K562 (cell line): ENCODE measurements around the gene MMP27. TPM values are rescaled to one million over a fixed set of nuclear protein-coding genes. Genes with fewer than 3 reads are reported as not detected.

Source experiments
- ATF6 ChIP-seq: sonication (generic); formaldehyde crosslinking; IDR thresholded peaks from 2 replicates; pipeline ENCODE4 v1.4.0; 2020; ENCODE audit warnings: mild to moderate bottlenecking, missing genetic modification reagents
- E2F3 ChIP-seq: fragments of 250-450 bp; sonication (Bioruptor Pico); IDR thresholded peaks from 2 replicates; pipeline ENCODE4 v1.4.0; 2020; ENCODE audit warnings: mild to moderate bottlenecking
- GABPB2 ChIP-seq: fragments of 250-450 bp; sonication (Bioruptor Pico); conservative IDR thresholded peaks from 2 replicates; pipeline ENCODE4 v1.5.1; 2021; ENCODE audit warnings: mild to moderate bottlenecking
- HMGXB4 ChIP-seq: sonication (generic); formaldehyde crosslinking; IDR thresholded peaks from 2 replicates; pipeline ENCODE4 v1.8.1; 2023; ENCODE audit warnings: mild to moderate bottlenecking, missing genetic modification reagents
- MCM2 ChIP-seq: fragments of 450-650 bp; IDR thresholded peaks from 2 replicates; pipeline ENCODE4 v1.6.1; 2017; ENCODE audit warnings: low read depth, mild to moderate bottlenecking
- MCM5 ChIP-seq: fragments of 450-650 bp; IDR thresholded peaks from 2 replicates; pipeline ENCODE4 v1.6.1; 2016; ENCODE audit warnings: low read depth
- MEIS2 ChIP-seq: fragments of 450-650 bp; IDR thresholded peaks from 2 replicates; pipeline ENCODE4 v1.6.1; 2014; ENCODE audit warnings: mild to moderate bottlenecking; ENCODE audit not compliant: partially characterized antibody
- NFATC3 ChIP-seq: fragments of 450-650 bp; IDR thresholded peaks from 2 replicates; pipeline ENCODE4 v1.6.1; 2017; ENCODE audit warnings: mild to moderate bottlenecking
- NR1H2 ChIP-seq: sonication (generic); formaldehyde crosslinking; IDR thresholded peaks from 2 replicates; pipeline ENCODE4 v1.4.0; 2020; ENCODE audit warnings: mild to moderate bottlenecking, missing genetic modification reagents
- PHB ChIP-seq: fragments of 250-450 bp; sonication (Bioruptor Pico); IDR thresholded peaks from 2 replicates; pipeline ENCODE4 v1.5.0; 2021
- PREB ChIP-seq: sonication (generic); formaldehyde crosslinking; IDR thresholded peaks from 2 replicates; pipeline ENCODE4 v1.8.1; 2023; ENCODE audit warnings: mild to moderate bottlenecking, missing genetic modification reagents
- PURB ChIP-seq: sonication (generic); formaldehyde crosslinking; IDR thresholded peaks from 2 replicates; pipeline ENCODE4 v1.9.0; 2021; ENCODE audit warnings: low read depth, mild to moderate bottlenecking, missing genetic modification reagents
- ZHX1 ChIP-seq: fragments of 150-350 bp; conservative IDR thresholded peaks from 2 replicates; pipeline ENCODE4 v1.6.1; 2014; ENCODE audit warnings: low read length
- ZNF143 ChIP-seq: sonication (generic); formaldehyde crosslinking; IDR thresholded peaks from 2 replicates; pipeline ENCODE4 v1.9.0; 2022; ENCODE audit warnings: mild to moderate bottlenecking, missing genetic modification reagents
- ZNF184 ChIP-seq: sonication (generic); formaldehyde crosslinking; IDR thresholded peaks from 2 replicates; pipeline ENCODE4 v1.5.0; 2020; ENCODE audit warnings: missing genetic modification reagents
- ZNF3 ChIP-seq: fragments of 250-450 bp; sonication (Bioruptor Pico); IDR thresholded peaks from 2 replicates; pipeline ENCODE4 v1.5.0; 2021; ENCODE audit warnings: mild to moderate bottlenecking, moderate library complexity
- ZNF586 ChIP-seq: fragments of 450-650 bp; formaldehyde crosslinking; conservative IDR thresholded peaks from 2 replicates; pipeline ENCODE4 v1.4.0; 2020; ENCODE audit warnings: mild to moderate bottlenecking, moderate library complexity
- polyA plus RNA-seq, 8 experiments: library from polyadenylated mRNA; depleted of rRNA in 4 of 8; stranded (reverse) in 5 of 8; unstranded in 3 of 8; fragments of >200 nt; fragmentation: Nextera tagmentation in 2 of 8; fragmentation: Illumina TruSeq in 1 of 8; extraction: Ambion mirVana in 2 of 8; extraction: Trizol in 1 of 8; gene quantifications; 2 replicates each; pipeline versions ENCODE4 v1.2.1 to v1.2.3, GENCODE V29; 2011 to 2014; ENCODE audit warnings: inconsistent platforms in 1 of 8, missing spikeins in 1 of 8
- total RNA-seq, 7 experiments: library from RNA; depleted of rRNA in 6 of 7; stranded (reverse); fragments of >200 nt in 6 of 7; fragmentation: Illumina TruSeq in 2 of 7; extraction: Trizol in 2 of 7; gene quantifications; 2 replicates each; pipeline versions ENCODE4 v1.2.1 to v1.2.3, GENCODE V29; 2011 to 2021; ENCODE audit warnings: low replicate concordance in 1 of 7
- TF ChIP-seq, protein P1 (sequence below), 2 experiments: fragments of 450-650 bp in 1 of 2; IDR thresholded peaks; 2 replicates each; pipeline ENCODE4 v1.6.1; 2011 to 2017; ENCODE audit warnings: low read depth in 2 of 2, antibody characterized with exemption in 1 of 2, borderline replicate concordance in 1 of 2, low read length in 1 of 2, mild to moderate bottlenecking in 1 of 2, mixed read lengths in 1 of 2; ENCODE audit not compliant: control insufficient read depth in 1 of 2

MMP27 gene
- total and polyA plus RNA-seq, 9 of the 15 experiments (the other 6 are each of a cell fraction or from before 2014, with no cell fraction given), result not detected

DNA sequence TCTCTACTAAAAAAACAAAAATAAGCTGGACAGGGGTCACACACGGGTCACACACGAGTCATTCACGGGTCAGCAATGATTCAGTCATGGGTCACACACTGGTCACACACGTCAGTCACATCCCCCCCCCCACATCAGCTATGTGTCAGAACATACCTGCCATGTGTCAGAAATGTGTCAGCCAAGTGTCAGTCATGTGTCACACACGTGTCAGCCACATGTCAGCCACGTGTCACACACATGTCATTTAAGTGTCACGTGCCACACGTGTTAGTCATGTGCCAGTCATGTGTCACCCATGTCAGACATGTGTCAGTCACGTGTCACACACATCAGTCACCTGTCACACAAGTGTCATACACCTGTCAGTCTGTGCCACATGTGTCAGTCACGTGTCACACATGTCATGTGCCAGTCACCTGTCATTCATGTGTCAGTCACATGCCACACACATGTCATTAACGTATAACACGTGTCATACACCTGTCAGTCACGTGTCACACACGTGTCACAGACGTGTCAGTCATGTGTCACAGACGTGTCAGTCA is 51.8 kb downstream of the MMP27 start (continued):
- TF ChIP-seq E2F3, result no peak
- 0 out of 2 replicates have a peak, but pooled peaks have one; percentile 50 for TF ChIP-seq ZNF143 (CRISPR knock-in tag)
- no peak for TF ChIP-seq PURB (CRISPR knock-in tag)
- TF ChIP-seq MEIS2, result peak; percentile 90
- TF ChIP-seq ZNF3 (CRISPR knock-in tag), result no peak
- TF ChIP-seq ZNF184 (CRISPR knock-in tag), result no peak
- TF ChIP-seq NR1H2, result no peak
- peak; percentile 99 for TF ChIP-seq HMGXB4 (CRISPR knock-in tag)
- no peak for TF ChIP-seq MCM5
- TF ChIP-seq, protein P1, sequence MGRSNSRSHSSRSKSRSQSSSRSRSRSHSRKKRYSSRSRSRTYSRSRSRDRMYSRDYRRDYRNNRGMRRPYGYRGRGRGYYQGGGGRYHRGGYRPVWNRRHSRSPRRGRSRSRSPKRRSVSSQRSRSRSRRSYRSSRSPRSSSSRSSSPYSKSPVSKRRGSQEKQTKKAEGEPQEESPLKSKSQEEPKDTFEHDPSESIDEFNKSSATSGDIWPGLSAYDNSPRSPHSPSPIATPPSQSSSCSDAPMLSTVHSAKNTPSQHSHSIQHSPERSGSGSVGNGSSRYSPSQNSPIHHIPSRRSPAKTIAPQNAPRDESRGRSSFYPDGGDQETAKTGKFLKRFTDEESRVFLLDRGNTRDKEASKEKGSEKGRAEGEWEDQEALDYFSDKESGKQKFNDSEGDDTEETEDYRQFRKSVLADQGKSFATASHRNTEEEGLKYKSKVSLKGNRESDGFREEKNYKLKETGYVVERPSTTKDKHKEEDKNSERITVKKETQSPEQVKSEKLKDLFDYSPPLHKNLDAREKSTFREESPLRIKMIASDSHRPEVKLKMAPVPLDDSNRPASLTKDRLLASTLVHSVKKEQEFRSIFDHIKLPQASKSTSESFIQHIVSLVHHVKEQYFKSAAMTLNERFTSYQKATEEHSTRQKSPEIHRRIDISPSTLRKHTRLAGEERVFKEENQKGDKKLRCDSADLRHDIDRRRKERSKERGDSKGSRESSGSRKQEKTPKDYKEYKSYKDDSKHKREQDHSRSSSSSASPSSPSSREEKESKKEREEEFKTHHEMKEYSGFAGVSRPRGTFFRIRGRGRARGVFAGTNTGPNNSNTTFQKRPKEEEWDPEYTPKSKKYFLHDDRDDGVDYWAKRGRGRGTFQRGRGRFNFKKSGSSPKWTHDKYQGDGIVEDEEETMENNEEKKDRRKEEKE (IDR thresholded peaks at IDR 0.05; ENCODE audit: borderline replicate concordance in 1 of 2, control insufficient read depth in 1 of 2, low read depth in 2 of 2, low read length in 1 of 2), result no peak
- TF ChIP-seq ZNF586, result no peak
- TF ChIP-seq PREB (CRISPR knock-in tag), result no peak
- no peak for TF ChIP-seq MCM2
- no peak for TF ChIP-seq PHB
- TF ChIP-seq ATF6, result no peak
- no peak for TF ChIP-seq GABPB2 (CRISPR knock-in tag)
- TF ChIP-seq ZHX1, result no peak
- no peak for TF ChIP-seq NFATC3
